B cell (primary cell): ENCODE measurements around the gene GPRC5D. TPM values are rescaled to one million over a fixed set of nuclear protein-coding genes. Genes with fewer than 3 reads are reported as not detected.

Experiments
- ATAC-seq: fragments of 200-7000 bp; cut with Tn5 transposase; one replicate; pipeline ENCODE4 v1.10.0; 2021; ENCODE audit warnings: low read depth, mild to moderate bottlenecking, moderate number of reproducible peaks, moderate library complexity
- CTCF ChIA-PET: fragments of 350-600 bp; sonication (Branson Sonifier 250); formaldehyde crosslinking; loops from one replicate; lab custom pipeline; 2021; ENCODE audit warnings: antibody characterized with exemption, inconsistent platforms; lab: Charles Lee
- POLR2A ChIA-PET: fragments of 350-600 bp; sonication (Branson Sonifier 250); formaldehyde crosslinking; loops from one replicate; lab custom pipeline; 2021; ENCODE audit warnings: antibody characterized with exemption; lab: Charles Lee
- DNase-seq: peaks from one replicate; pipeline ENCODE4 v3.0.0; 2013
- H2AFZ ChIP-seq: 2 replicates; pipeline ENCODE4 v1.6.1; 2012; ENCODE audit warnings: mild to moderate bottlenecking, low read depth, low read length; ENCODE audit not compliant: insufficient read depth, poor library complexity, severe bottlenecking
- H3K27ac ChIP-seq, 2 donors: 1 replicate in 1 of 2; 2 replicates in 1 of 2; pipeline ENCODE4 v1.5.1; 2012 to 2013; ENCODE audit warnings: low read length in 2 of 2, mild to moderate bottlenecking in 2 of 2, moderate library complexity in 1 of 2
- H3K27me3 ChIP-seq, 4 experiments: fragments of 200-600 bp in 1 of 4; sonication (generic) in 1 of 4; replicated peaks in 1 of 4; 1 replicate in 2 of 4; 2 replicates in 2 of 4; pipeline versions ENCODE4 v1.6.1 to v1.7.0; 2013 to 2016; ENCODE audit warnings: low read length in 3 of 4, mild to moderate bottlenecking in 2 of 4, mixed read lengths in 1 of 4, moderate library complexity in 1 of 4; ENCODE audit not compliant: insufficient read depth in 4 of 4, control insufficient read depth in 3 of 4; ENCODE audit errors: control extremely low read depth in 1 of 4
- H3K36me3 ChIP-seq, 2 experiments: replicated peaks in 1 of 2; 1 replicate in 1 of 2; 2 replicates in 1 of 2; pipeline versions ENCODE4 v1.6.1 to v1.7.1; 2013; ENCODE audit warnings: low read length in 1 of 2; ENCODE audit not compliant: insufficient read depth in 2 of 2, control insufficient read depth in 1 of 2; ENCODE audit errors: control extremely low read depth in 1 of 2, extremely low read depth in 1 of 2
- H3K4me1 ChIP-seq, 2 donors: fragments of 200-600 bp in 1 of 2; sonication (generic) in 1 of 2; 1 replicate in 1 of 2; 2 replicates in 1 of 2; pipeline versions ENCODE4 v1.5.1 to v1.6.1; 2013 to 2017; ENCODE audit warnings: low read length in 2 of 2; ENCODE audit not compliant: control insufficient read depth in 2 of 2, insufficient read depth in 2 of 2
- H3K4me2 ChIP-seq: replicated peaks from 2 replicates; pipeline ENCODE3; 2012; ENCODE audit warnings: mild to moderate bottlenecking, low read depth, low read length; ENCODE audit not compliant: poor library complexity, severe bottlenecking
- H3K4me3 ChIP-seq, 5 experiments: fragments of 200-600 bp in 1 of 5; sonication (generic) in 1 of 5; 1 replicate in 3 of 5; 2 replicates in 2 of 5; pipeline versions ENCODE4 v1.5.1 to v1.7.0; 2011 to 2016; ENCODE audit warnings: low read length in 4 of 5, mild to moderate bottlenecking in 4 of 5, low read depth in 2 of 5, control low read depth in 1 of 5, moderate library complexity in 1 of 5; ENCODE audit not compliant: insufficient read depth in 1 of 5; ENCODE audit errors: control extremely low read depth in 1 of 5, extremely low read depth in 1 of 5
- H3K79me2 ChIP-seq: fragments of 200-600 bp; sonication (generic); one replicate; pipeline ENCODE4 v1.6.0; 2016; ENCODE audit warnings: low read length; ENCODE audit not compliant: control insufficient read depth, insufficient read depth
- H3K9ac ChIP-seq: fragments of 200-600 bp; sonication (generic); 2 replicates; pipeline ENCODE4 v1.6.1; 2017; ENCODE audit warnings: mild to moderate bottlenecking, low read length, moderate library complexity
- H3K9me3 ChIP-seq, 3 donors: one replicate each; pipeline versions ENCODE4 v1.6.1 to v1.7.1; 2013; ENCODE audit warnings: low read length in 2 of 3; ENCODE audit not compliant: control insufficient read depth in 2 of 3, insufficient read depth in 1 of 3; ENCODE audit errors: control extremely low read depth in 1 of 3
- H4K20me1 ChIP-seq: 2 replicates; pipeline ENCODE4 v1.6.0; 2012; ENCODE audit warnings: mild to moderate bottlenecking, low read length; ENCODE audit not compliant: insufficient read depth, control insufficient read depth, poor library complexity, severe bottlenecking
- H3K27ac Mint-ChIP-seq: one replicate; pipeline ENCODE4 v1.8.0; 2021; ENCODE audit warnings: mixed read lengths
- H3K27me3 Mint-ChIP-seq: one replicate; pipeline ENCODE4 v1.8.0; 2021; ENCODE audit warnings: mixed read lengths
- H3K4me1 Mint-ChIP-seq: one replicate; pipeline ENCODE4 v1.8.0; 2021; ENCODE audit warnings: mixed read lengths
- H3K4me3 Mint-ChIP-seq: one replicate; pipeline ENCODE4 v1.8.0; 2021; ENCODE audit warnings: mixed read lengths
- H3K9me3 Mint-ChIP-seq: one replicate; pipeline ENCODE4 v1.8.0; 2022; ENCODE audit warnings: mixed read lengths; ENCODE audit not compliant: insufficient read depth
- CTCF ChIP-seq: fragments of 200-600 bp; IDR thresholded peaks from one replicate; pipeline ENCODE4 v1.8.0; 2022; ENCODE audit warnings: antibody characterized with exemption, mild to moderate bottlenecking
- EZH2 ChIP-seq: IDR thresholded peaks from 2 replicates; pipeline ENCODE4 v1.6.1; 2012; ENCODE audit warnings: borderline replicate concordance, low read depth, mild to moderate bottlenecking, moderate library complexity, low read length; ENCODE audit not compliant: insufficient read depth, poor library complexity, severe bottlenecking
- WGBS: methylation state at CpG from one replicate; pipeline ENCODE4 v1.1.5; 2013; ENCODE audit warnings: missing lambda C conversion rate; ENCODE audit not compliant: insufficient coverage; 5-methylcytosine and 5-hydroxymethylcytosine counted together
- intact Hi-C: fragments of 100-400 bp; cut with micrococcal nuclease; formaldehyde crosslinking; loops from one replicate; pipeline ENCODE4 v1.10.0; 2022
- polyA plus RNA-seq: library from polyadenylated mRNA; depleted of rRNA; stranded (reverse); fragments of >200 nt; gene quantifications from 2 replicates; pipeline ENCODE4 v1.2.3, GENCODE V29; 2012
- total RNA-seq, 2 donors: library from RNA; stranded (reverse); fragments of 120-200 nt in 1 of 2; gene quantifications; 1 replicate in 1 of 2; 2 replicates in 1 of 2; pipeline versions ENCODE4 v1.2.3 to v1.2.4, GENCODE V29; 2013 to 2022

The GPRC5D gene
- total and polyA plus RNA-seq, 2 donors (not counting 1 experiment from before 2014, with no cell fraction given): 0.47 to 7.7 TPM

GRCh38 chr12:12965836-12966235, 13.9 kb upstream of the GPRC5D start:
- no peaks in the 10 kb centered on the region for H4K20me1 ChIP-seq
- peaks cover 0 to 3% (median 0%) of the 10 kb centered on the region in 4 experiments for H3K27me3 ChIP-seq
- ChIA-PET CTCF (no interaction called here), POLR2A (no interaction called here)
- H3K9me3 ChIP-seq: no peaks in the 10 kb centered on the region
- Mint-ChIP-seq H3K4me3 (no peak overlapping the region), H3K27ac (no peak overlapping the region), H3K9me3 (no peaks in the 10 kb centered on the region), H3K27me3 (peaks cover 5% of the 10 kb centered on the region), H3K4me1 (no peaks in the 10 kb centered on the region)
- intact Hi-C loops: no loop called here
- no peaks in the 10 kb centered on the region for H3K36me3 ChIP-seq
- ATAC-seq: no peak
- no peak overlapping the region for H3K4me3 ChIP-seq
- WGBS: 86% methylated on average over 2 of the region's 4 CpGs
- H3K27ac ChIP-seq: no peak overlapping the region
- H3K4me2 ChIP-seq: no peak overlapping the region
- H3K4me1 ChIP-seq: no peaks in the 10 kb centered on the region
- no peak overlapping the region for H2AFZ ChIP-seq
- H3K9ac ChIP-seq: no peak overlapping the region
- H3K79me2 ChIP-seq: no peaks in the 10 kb centered on the region
- DNase-seq: no peak
- no peak for TF ChIP-seq CTCF

DNA sequence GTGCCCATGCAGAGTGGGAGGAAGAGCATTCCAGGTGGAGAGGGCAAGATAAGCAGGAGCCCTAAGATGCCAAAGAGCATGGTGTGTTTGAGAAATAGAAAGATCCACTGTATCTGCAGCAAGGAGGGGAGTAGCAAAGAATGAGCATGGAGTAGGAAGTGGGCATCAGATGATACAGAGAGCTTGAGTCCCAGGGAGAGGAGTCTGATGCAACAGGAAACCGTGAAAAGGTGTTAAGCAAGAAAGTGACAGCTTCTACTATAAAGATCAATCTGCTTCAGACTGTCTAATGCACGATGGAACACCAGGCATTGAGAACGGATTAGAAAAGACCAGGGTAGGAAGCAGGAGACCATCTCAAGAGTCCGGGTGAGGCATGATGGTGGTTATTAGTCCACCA, 12.3 kb upstream of the GPRC5D start:
- ChIA-PET POLR2A (no interaction called here), CTCF (interaction anchor here (1.2 kb wide), 1 partner anchor 48 kb away, joined by 4 read pairs; no protein-coding TSS in a partner anchor)
- WGBS: 90% methylated on average over 3 of the region's 4 CpGs
- Histone ChIP-seq H3K9me3 (no peaks in the 10 kb centered on the region), H3K79me2 (no peaks in the 10 kb centered on the region), H3K27me3 (peaks cover 0 to 3% (median 0%) of the 10 kb centered on the region in 4 experiments), H3K4me3 (no peak overlapping the region), H3K4me2 (no peak overlapping the region), H3K9ac (no peak overlapping the region), H3K4me1 (no peaks in the 10 kb centered on the region), H4K20me1 (no peaks in the 10 kb centered on the region), H3K27ac (no peak overlapping the region), H2AFZ (no peak overlapping the region), H3K36me3 (no peaks in the 10 kb centered on the region)
- intact Hi-C loops: no loop called here
- DNase-seq: no peak
- Mint-ChIP-seq H3K27me3 (peaks cover 7% of the 10 kb centered on the region), H3K4me1 (no peaks in the 10 kb centered on the region), H3K9me3 (no peaks in the 10 kb centered on the region), H3K4me3 (no peak overlapping the region), H3K27ac (no peak overlapping the region)
- no peak for ATAC-seq
- no peak for TF ChIP-seq CTCF
- TF ChIP-seq EZH2: no peak
